GM11168 (cell line): ENCODE results near the gene CFAP157.
"Not testable (repeated sequence)": the region's sequence is repeated elsewhere in the genome, so short reads cannot be mapped to it uniquely, and the experiment has no call there.

ENCODE experiments used
- in situ Hi-C: fragments of 300-500 bp; cut with MboI; formaldehyde crosslinking; loops from one replicate; pipeline ENCODE4 v1.12.0; 2022; ENCODE audit warnings: low sequenced_read_pairs; ENCODE audit not compliant: unreplicated experiment

The CFAP157 gene

DNA sequence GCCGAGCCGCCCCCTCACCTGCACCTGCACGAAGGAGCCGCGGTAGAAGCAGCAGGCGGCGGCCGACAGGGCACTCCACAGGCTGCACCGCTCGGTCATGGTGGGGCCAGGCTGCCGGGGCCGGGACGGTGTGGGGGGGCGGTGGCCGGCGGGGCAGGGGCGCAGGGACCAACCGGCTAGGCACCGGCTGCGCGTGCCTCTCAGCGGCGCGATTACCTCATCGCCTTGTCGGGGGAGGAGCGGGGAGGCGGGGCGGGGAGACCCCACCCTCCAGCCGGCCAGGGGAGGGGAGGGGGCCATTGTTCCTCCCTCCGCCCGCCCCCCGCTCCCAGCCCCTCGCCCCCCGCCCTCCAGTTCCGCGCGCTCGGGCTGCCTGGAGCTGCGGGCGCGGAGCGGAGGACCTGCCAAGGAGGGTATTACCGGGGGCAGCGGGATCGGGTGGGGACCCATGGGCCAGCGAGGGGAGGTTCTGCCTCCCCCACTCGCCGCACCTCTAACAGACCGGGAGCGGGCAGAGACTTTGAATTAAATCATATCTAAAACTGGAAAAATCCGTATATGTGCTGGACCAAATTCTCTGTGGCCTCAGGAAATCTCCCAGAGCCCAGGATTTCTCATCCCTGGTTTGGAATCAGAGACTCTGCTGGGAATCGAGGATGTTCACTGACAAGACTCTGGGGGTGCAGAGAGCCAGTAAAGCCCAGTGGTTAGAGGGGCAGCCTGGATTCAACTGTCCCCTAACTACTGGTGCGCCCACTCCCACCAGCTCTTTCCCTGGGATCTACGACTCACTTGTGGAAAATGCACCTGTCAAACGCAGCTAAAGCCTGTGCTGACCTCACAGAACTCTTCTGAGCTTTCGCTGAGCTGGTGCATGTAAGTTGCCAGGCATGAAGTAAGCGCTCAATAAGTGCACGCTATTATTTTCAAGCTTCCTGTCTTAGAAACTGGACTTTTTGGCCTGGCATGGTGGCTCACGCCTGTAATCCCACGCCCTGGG lies 48.6 kb downstream of the CFAP157 start:
- in situ Hi-C loops: no loop called here

DNA sequence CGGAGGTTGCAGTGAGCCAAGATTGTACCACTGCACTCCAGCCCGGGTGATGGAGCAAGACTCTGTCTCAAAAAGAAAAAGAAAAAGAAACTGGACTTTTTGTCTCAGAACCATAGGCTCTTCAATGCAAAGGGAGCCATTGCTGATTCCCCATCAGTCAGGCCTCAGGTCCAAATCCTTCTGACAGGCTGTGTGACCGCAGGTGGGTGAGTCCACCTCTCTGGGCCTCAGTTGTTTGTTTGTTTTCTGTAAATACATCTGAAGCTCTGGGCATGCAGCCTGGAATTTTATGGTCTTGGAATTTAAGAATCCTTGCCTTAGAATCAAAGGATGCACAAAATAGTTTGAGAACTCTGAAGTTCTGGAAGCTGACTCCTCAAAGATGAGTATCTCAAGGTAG lies 49.4 kb downstream of the CFAP157 start:
- in situ Hi-C loops: no loop called here

DNA sequence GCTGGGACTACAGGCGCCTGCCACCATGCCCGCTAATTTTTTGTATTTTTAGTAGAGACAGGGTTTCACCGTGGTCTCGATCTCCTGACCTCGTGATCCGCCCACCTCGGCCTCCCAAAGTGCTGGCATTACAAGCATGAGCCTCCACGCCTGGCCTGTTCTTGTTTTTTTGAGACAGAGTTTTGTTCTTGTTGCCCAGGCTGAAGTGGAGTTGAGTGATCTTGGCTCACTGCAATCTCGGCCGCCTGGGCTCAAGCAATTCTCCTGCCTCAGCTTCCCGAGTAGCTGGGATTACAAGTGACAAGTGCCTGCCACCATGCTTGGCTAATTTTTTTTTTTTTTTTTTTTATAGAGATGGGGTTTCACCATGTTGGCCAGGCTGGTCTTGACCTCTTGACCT lies 50.0 kb downstream of the CFAP157 start:
- in situ Hi-C loops: not testable (repeated sequence)

DNA sequence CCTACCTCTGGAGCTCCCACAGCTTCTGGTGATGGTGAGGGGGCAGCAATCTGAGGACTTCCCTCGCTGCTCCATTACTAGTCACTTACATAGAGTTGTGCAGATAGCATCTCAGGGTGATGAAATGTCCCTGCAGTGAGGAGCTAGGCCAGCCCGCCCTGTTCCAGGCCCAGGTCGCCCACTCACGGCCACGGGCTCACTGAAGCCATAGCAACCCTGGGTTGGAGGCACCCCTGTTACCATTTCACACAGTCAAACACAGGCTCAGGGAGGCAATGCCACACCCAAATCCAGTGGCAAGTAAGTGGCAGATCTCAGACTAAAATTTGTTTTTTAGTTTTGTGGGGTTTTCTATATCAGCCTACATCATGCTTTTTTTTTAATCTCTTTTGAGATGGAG lies 52.1 kb downstream of the CFAP157 start:
- in situ Hi-C loops: no loop called here

DNA sequence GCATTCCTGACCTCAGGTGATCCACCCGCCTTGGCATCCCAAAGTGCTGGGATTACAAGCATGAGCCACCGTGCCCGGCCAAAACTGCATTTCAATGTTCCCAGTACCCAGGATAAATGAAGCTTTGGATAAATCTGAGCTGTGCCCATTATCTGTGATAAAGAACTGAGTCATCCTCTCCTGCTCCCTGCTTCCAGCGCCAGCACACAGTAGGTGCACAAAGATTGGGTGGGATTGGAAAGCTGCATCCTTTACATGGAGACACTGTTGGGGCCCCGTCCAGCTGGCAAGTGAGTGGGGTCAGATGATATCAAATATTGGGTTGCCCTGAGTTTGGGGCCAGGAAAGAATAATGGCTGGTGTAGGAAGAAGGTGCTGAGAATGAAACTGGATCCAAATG lies 54.3 kb downstream of the CFAP157 start:
- in situ Hi-C loops: no loop called here

DNA sequence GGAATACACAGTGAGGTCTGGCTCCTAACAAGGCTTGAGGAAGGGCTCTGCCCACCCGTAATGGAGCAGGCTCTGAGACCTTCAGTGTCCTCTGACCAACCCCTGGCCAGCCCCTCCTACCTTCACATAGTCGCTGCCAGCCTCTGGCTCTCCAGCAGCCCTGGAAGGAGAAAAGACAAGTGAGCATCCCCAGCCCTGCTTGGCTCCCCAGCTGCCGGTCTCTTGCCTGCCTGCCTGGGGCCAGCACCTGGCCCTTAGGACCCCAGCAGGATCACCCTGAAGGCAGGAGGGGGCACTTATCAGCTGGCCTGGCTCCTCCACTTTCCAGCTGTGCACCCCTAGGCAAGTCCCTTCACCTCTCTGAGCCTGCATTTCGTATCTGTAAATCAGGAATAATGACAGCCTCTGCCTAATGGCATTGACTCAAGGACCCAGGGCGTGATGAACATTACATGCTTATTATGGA lies 54.7 kb downstream of the CFAP157 start:
- in situ Hi-C loops: no loop called here

DNA sequence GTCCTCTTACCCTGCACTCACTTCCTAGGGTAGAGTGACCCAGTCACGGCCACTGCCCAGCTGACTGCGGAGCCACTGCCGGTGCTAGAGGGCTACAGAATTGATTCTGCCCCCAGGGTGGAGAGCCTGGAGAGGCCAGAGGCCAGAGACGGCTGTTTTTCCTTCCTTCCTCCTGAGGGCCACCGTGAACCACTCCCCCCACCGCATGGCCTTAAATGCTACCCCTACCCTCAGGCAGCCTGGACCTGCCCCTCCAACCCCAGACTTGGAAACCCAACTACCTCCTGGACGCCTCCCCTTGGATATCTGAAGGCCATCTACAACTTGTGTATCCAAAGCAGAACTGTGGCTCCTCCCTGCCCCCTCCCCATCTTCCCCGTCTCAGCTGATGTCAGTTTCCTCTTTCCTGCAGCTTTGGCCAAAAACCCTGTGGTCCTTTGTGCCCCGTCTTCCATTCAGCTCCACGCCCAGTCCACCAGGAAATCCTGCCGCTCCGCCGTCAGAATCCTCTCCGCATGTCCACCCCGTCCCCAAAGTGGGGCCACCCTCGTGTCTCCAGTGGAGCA lies 55.4 kb downstream of the CFAP157 start:
- in situ Hi-C loops: no loop called here

DNA sequence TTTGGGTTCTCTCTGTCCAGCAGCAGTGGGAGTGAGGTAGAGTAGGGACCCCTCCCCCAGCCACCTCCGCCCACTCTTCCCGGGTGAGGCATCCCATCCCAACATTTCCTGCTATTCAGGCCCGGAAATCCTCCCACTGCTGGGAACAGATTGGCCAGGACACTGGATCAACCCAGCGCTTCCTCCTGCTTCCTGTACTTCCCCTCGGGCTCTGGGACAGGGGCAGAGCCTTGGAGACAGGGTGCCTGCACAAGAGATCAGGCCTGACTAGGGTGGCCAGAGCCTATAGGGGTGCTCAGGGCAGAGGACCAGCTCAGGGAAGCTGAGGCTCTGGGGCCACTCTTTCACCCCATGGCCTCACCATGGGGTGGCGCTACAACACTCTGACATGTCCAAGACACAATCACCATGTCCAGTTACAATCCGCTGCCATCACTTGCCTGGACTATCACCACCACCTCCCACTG lies 57.2 kb downstream of the CFAP157 start:
- in situ Hi-C loops: no loop called here

DNA sequence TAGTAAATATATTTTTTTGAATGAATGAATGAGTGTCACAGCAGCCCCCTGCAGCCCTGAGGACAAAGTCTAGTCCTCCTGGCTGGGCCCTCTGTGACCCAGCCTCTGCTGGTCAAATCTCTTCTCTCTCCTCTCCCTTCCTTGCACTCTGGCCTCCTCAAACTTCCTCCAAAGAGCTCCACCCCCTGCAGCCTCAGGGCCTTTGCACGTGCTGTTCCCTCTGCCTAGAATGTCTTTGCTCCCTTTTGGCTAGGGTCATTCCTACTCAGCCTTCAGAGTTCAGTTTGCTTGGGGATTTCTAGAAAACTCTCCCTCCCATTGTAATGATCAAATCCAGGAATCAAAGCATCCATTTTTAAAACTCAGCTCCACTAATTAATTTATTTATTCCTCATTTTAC lies 58.6 kb downstream of the CFAP157 start:
- in situ Hi-C loops: no loop called here
